CD4-positive, alpha-beta T cell treated with Interleukin-6 at 100 ng/mL for 8 hours (primary cell): Measurements from ENCODE around the gene PRSS57.
"Not testable (repeated sequence)": the region's sequence is repeated elsewhere in the genome, so short reads cannot be mapped to it uniquely, and the experiment has no call there.

Experiments
- DNase-seq: peaks from one replicate; pipeline ENCODE4 v3.0.0-alpha.2; 2020; ENCODE audit warnings: mixed read lengths, low spot score

PRSS57 gene

DNA sequence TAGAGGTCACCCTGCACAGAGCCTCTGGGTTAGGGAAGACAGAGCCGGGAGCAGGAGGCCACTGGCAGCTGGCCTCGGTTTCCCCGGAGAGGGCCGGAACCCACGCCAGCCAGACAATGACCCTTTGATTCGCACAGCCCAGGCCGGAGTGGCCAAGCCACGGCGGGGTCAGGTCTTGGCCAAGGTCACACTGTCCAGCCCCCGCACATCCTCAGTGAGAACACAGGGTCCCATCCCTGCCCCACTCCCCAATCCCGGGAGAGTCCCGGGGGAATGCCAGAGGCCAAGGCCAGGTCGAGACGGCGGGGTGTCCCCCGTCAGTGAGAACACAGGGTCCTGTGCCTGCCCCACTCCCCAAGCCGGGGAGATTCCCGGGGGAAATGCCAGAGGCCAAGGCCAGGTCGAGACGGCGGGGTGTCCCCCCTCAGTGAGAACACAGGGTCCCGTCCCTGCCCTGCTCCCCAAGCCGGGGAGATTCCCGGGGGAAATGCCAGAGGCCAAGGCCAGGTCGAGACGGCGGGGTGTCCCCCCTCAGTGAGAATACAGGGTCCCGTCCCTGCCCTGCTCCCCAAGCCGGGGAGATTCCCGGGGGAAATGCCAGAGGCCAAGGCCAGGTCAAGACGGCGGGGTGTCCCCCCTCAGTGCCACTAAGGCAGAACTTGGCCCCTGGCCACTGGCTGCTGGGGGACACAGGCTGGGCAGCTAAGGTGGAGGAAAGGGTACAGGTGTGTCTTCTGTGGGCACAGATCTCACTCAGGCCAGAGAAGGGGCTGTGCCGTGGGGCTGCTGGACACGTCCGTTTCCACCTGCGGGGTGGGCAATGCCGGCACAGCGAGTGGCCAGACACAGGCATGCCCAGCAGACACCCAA is 20.7 kb downstream of the PRSS57 start:
- DNase-seq: no peak

GRCh38 chr19:670609-671075 is 24.6 kb downstream of the PRSS57 start:
- no peak for DNase-seq

DNA sequence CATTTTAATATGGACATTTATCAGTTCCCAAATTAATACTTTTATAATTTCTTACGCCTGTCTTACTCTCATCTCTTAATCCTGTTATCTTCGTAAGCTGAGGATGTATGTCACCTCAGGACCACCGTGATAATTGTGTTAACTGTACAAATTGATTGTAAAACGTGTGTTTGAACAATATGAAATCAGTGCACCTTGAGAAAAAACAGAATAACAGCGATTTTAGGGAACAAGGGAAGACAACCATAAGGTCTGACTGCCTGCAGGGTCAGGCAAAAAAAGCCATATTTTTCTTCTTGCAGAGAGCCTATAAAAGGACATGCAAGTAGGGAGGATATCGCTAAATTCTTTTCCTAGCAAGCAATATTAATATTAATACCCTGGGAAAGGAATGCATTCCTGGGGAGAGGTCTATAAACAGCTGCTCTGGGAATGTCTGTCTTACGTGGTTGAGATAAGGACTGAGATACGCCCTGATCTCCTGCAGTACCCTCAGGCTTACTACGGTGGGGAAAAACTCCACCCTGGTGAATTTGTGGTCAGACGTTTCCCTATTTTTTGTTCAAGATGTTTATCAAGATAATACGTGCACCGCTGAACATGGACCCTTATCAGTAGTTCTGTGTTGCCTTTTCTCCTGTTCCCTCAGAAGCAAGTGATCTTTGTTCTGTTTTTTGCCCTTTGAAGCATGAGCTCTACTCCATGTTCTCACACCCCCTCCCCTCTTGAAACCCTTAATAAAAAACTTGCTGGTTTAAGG is 26.4 kb downstream of the PRSS57 start:
- DNase-seq: not testable (repeated sequence)

- not testable (repeated sequence) for DNase-seq
Observed at GRCh38 chr19:666985-667573, 28.2 kb downstream of the PRSS57 start.

DNA sequence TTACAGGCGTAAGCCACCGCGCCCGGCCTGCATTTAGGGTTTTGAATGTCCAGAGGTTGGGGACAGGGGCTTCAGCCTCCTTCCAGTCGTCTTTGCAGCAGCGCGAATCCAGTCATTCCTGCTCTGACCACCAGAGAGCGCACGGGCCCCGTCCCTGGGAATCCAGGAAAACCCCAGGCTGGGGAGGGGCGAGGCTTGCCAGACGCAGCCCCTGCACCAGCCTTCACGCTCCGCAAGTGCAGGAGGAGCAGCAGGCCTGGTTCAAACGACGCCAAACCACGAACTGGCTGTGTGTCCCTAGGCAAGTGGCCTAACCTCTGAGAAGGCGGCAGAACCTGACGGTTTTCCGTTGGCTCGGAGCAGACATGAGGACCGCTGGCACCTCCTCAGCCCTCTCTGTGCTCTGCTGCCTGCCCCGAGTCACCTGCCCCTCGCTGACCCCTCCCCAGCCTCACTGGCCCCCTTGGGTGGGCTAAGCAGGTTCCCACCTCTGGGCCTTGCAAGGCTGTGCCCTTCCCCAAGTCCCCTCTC is 30.3 kb downstream of the PRSS57 start:
- DNase-seq: peak; percentile 76

GRCh38 chr19:663682-664117 is 31.6 kb downstream of the PRSS57 start:
- DNase-seq: no peak

GRCh38 chr19:662962-663681 is 32.1 kb downstream of the PRSS57 start, which contains the start of gene RNF126:
Gene RNF126 (minus strand): TSS chr19:663214. CDS start chr19:663121, 93 bp downstream.
- peak; percentile 95 for DNase-seq

DNA sequence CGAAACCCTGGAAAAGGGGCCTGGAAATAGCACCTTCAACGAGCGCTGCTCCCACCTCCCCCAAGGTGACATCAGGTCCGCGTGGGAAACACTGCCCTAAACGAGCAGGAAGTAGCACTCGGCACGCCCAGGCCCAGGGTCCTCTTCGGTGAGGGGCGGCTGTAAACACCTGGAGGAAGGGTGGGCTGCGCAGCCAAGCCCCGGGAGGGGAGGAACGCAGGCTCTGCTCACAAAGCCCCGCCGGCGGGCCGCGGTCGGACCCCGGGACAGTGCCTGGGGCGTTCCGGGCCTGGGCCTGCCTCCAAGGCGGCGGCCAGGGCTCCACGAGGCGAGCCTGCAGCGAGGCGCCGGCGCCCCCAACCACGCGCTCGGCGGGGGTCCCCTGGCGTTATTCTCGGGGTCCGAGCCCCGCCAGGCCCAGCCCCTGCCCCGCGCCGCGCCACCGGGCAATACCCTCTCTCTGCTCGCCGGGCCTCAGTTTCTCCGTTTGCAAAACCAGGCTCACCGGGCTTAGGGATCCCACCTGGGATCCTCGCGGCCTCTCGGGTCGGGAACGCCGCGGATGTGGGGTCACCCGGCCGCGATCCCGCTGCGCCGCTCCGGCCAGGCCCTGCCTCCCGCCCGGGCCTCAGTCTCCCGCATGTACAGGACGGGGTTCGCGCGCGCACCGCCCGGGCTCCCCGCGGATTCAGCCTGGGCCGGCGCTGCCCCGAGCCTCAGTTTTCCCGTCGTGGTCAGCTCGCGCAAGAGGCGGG is 32.9 kb downstream of the PRSS57 start:
- peak; percentile 77 for DNase-seq

DNA sequence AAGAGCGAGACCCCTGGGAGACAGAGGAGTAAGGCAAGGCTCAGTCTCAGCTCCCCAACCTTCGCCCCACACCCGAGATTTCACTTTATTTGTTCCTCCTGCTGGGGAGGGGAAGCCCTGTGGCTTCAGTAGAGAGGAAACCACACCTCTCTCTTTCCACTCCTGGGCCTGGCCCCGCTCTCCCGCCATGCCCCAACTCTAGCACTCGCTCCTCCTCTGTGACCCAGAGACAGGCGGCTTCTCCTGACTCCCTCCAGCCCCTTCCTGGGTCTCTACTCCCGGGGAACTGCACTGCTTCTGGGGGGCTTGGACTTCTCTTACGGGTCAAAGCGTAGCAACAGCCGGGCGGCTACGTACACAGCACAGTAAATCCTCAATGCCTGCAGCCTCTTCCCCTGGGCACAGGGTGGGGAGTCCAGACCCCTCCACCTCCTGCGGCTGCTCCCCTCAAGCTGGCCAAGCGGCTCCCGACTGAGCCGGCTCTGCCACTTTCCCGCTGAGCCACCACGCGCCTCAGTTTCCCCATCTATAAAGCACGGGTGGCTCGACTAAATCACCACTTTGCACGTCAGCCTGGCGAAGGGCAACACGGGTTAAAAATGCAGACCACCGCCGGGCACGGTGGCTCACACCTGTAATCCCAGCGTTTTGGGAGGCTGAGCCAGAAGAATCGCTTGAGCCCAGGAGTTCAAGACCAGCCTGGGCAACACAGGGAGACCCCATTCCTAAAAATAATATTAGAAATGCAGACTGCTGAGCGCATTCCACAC is 33.6 kb downstream of the PRSS57 start:
- peak; percentile 77 for DNase-seq

- no peak for DNase-seq
Observed at GRCh38 chr19:660793-661426, 34.3 kb downstream of the PRSS57 start.

DNA sequence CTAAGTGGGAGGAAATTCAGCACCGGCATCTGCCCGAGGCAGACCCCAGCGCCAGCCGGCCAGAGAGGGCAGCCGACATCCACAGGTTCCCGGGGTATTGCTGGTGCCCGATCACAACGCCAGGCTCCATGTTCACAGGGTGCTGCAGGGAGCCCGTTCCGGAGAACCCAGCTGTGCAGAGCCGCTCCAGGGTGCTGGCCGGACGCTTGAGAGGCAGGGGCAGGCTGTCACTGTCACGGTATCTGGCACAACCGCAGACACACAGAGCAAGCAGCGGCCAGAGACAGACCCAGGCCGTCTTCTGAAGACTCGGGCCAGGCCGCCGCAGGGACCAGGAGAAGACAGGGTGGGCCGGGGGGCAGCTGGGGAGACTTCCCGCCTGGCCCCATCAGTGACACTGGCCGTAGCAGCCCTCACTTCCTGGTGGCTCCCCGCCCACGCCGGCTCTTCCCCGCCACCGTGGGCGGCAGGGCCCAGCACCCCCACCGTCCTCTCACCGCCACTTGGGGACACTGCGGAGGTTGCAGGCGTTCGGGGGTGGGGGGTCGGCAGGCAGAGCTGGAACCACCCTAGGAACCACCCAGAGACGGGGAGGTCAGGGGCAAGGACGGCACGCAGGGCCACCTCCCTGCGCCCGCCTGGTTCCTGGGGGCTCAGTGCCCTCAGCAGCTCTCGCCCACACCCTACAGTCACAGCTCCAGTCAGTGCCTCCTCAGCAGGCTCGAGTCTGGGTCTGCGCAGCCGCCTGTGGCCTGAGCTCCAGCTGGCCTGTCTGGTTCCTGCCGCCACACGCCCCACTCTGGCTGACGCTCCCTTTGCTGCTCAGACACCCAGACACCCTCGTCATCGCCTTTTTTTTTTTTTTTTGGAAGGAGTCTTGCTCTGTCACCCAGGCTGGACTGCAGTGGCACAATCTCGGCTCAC is 36.1 kb downstream of the PRSS57 start:
- DNase-seq: peak; percentile 22

DNA sequence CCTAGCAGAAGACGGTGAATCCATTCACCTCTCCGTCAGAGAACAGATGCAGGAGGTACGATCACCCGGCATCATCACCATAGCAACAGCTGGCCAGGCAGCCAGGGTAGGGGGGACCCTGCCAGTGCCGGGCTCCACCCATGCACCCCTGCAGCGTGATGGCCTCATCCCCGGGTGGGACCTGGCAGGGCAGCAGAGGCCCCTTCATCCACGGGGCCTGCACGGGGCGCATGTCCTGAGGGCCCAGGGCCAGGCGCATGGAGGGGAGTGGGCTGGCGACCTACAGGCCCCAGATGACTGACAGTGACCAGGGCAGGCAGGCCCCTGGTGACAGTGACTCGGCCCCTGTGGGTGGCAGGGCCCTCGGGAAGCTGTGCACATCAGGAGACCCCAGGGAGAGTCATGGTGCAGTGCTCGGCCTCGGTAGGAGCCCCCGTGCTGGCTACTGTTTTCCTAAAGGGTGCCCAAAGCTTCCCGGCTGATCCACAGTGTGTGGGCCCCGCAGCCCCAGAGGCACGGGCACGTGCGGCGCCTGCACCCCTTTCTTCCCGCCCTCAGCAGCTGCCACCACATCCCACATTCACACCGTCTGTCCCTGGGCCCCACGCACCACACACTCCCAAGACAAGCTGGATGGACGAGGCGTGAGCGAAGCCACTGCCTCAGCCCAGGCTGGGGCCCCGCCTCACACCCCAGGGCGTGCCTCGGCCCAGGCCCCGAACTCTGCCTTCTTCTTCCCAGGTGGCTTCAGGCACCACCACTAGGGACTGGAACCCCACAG is 37.0 kb downstream of the PRSS57 start:
- DNase-seq: no peak

DNA sequence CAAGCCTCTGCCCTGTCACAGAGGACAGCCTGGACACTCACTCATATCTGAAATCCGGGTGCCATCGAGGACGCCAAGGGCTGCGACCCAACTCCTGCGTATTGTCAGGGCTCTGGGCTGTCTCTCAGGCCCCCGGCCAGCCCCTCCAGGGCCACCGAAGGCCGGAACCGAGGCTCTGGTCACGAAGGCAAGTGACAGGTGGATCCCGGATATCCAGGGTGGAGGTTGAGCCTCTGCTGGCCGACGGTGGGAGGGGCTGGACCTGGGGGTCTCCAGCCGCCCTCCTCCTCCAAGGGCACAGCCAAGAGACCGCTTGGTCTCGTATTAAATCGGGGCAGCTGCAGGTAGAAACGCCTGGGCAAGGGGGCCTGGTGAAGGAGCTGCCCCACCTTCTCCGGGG is 37.6 kb downstream of the PRSS57 start:
- DNase-seq: no peak

DNA sequence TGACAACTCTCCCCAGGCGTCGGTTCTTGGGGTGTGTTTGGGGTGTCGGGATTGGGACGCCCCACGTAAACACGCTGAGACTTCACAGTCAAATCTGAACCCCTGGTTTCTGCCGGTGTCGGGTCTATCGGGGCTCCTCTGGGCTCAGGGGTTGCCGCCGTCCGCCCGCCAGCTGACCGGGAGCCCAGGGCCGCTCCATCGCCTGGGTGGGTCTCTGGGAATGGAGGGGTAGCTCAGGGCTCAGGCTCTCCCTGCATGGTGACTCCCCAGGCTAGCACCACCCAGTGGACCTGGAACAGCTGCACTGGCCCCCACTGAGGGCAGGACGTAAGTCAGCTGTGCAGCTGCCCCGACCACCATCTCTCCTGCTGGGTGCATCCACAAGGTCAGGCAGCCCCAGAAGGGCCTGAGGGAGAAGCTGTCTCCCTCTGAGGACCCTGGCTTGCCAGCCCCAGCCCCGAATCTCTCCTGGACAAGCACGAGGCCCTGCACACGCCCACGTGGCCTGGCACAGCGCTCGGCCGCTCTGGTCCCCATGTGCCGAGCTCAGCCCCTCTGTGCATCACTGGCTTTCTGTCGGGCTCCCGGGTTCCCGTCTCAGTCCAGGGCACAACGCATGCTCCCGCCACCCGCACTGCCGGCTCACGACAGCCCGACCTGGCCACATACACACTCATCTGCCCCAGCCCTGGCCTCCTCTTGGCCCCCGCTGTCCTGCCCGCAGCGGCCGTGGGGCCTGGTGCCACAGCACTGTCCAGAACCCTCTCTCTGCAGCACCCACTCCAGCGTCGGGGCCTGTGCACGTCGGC is 38.3 kb downstream of the PRSS57 start:
- DNase-seq: no peak

GRCh38 chr19:655691-656090 is 39.6 kb downstream of the PRSS57 start:
- no peak for DNase-seq

- DNase-seq: no peak
Observed at GRCh38 chr19:653425-653824, 41.8 kb downstream of the PRSS57 start.
